Fibroblast of peridontal ligament (primary cell): ENCODE results near the gene PALLD.

Experiments used
- DNase-seq: peaks from one replicate; pipeline ENCODE4 v3.0.0-alpha.2; 2010; ENCODE audit errors: extremely low read depth

PALLD gene

DNA sequence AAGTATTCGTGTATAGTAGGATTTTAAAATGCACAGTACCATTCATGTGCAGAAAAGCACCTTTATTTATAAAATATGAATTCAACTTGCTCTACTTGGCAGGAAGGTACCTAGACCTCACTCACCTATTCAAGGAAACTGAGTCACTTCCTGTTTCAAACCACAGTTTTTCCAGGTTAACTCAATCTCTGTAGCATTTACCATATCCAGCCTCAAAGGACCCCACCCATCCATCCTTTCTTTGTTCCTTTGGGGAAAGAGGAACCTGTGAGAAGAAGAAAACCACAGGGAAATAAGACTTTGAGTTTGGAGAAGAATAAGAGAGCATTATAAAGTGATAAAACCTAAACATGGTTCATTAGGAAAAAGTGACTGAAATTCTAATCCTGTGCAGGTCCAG is 262.5 kb downstream of the PALLD start:
- no peak for DNase-seq

DNA sequence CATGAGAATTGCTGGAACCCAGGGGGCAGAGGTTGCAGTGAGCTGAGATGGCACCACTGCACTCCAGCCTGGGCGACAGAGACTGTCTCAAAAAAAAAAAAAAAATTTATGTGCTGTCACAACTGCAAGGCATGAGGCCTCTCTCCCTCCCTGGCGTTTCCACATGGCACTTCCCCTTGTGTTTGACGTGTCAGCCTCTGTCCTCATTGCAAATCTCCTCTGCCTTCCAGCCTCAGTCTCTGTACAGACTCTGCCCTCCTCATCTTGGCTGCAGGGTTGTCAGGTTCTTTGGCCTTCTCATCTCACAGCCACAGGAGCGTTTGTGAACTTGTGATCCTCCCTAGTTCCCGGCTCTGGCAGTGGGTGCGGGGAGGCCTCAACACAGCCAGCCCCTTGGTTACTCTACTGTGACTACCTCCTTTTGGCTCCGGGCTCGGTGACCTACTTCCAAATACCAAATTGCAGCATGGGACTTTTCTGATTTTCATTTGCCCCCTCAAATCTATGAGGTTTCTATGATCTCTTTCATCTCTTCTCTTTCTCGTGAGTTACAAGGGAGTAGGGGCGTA is 263.2 kb downstream of the PALLD start:
- no peak for DNase-seq

DNA sequence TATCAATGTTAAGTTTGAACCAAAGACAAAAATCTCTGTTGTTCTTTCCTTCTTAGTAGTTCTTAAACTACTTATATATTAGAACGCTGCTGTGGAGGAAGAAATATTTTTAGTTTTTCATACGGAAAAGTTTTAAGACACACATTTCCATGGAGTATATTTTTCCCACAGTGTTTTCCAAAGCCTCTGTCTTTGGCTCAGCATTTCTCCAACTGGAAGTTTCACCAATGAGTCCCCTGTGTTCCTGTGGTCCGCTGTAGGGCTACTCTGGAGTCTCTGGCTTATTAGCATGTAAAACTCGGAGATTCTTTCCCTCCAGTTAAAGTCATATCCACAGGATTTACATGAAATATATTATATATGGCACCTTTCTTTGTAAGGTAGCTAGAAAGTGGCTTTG is 264.2 kb downstream of the PALLD start:
- no peak for DNase-seq

DNA sequence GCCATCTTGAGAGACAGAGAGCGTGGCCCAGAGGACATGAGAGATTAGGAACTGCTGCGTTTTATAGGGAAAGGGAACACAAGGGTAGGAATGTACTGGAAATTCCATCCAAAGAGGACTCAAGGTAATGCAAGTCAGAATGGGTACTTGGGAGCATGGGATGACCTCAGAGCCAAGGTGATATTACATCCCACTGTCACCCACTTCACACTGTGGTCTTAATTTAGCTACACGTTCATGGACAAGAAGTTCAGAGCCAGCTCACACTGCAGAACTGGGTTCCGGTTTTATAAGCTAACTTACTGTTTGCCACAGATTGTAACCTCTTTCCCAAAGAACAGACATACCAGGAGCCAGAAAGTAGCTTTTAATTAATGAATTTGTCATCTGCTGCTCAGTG is 268.5 kb downstream of the PALLD start:
- no peak for DNase-seq

DNA sequence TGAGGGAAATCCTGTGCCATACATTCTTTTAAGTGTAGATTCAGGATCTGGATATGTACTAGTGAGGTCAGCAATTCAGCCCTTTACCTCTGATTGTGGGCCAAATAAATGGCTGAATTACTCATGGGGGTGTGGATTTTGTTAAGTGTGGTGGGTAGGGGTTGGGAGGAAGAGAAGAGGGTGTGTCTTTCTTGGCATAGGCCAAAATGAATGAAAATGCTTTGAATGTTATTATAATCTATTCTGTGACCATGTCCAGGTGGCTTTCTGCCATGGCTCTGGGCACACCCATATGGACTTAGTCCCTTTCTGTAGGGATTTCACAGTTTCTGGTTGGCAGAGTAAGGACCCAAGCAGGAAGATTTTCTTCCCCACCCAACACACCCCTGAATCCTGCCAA is 268.9 kb downstream of the PALLD start:
- peak; percentile 74 for DNase-seq

DNA sequence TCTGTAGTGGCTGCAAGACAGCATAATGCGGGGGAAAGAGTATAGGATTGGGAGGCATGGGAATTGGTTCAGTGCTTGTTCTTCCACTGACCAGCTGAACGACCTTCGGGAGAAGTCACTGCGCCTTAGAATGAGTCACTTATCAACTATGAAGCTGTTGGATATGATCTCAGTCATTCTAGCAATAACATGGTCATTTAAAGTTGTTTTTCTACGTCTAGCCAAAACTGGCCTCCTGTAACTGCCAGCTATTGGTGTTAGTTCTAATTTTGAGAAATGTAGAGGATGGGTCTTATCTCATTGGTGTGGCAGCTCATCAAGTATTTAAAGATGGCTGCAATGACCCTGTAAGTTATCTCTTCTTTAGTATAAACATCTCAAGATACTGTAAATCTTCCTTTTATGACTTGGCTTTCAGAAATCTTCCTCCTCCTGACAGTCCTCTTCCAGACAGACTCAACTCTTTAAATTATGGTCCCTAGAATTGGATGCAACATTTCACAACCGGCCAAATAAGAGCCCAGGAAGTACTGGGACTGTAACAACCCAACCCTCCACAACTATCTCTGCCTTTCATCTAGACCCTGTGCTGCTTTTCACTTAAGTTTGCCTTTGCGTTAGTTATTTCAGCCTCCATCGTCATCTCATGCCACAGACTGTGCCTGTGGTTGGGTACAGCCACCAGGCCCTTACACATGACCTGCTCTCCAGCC is 269.9 kb downstream of the PALLD start:
- peak; percentile 68 for DNase-seq

DNA sequence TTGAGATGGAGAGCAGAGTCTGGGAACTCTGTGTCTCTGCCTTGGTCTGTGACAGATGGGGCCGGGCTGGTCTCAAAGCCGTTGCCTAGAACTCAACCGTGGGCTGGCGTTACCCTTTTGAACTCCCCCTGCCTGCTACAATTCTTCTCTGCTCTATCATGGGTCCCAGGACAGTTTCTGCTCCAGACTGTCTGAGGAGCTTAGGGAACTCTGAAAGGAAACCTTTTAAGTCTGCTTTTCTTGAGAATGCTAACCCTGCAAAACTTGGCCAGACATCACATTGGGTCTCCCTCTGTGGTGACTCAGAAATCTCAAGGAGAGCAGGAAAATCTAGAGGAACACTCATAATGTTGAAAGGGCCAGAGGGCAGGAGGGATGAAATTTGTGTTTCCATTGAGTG is 272.6 kb downstream of the PALLD start:
- DNase-seq, result peak; percentile 74

DNA sequence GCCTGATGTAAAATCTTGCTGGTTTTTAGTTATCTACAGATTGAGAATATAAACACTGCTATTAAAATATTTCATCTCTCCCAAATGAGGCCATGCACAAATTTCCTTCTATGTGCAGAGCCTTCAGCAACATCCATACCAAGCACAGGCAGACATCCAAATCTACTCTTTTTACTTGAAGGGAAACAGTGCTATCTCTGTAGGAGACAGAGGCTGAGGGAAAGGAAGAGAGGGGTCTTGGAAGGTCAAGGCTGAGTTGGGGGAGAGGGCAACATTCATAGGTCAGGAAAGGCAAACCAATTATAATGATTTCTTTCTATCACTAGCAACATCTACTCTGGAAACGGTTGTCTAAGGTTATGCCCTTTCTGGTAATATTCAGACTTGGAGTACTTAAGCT is 273.0 kb downstream of the PALLD start:
- no peak for DNase-seq

DNA sequence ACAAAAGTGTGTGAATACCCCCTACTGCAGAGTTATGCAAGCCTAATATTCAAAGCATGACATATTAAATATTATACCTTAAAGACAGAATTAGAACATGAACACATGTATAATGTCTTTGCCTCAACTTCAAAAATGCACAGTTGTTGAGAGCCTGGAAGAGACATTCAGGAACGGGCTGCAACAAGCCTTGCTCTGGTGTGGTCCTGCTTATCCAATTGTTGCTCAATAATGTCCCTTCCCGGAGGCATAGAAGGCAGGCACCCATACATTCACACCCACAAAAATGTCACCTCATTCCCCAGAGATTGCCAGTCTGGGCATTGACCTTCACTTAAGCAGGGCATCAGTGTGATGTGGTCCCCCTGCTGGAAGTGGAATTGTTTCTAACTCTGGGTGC is 274.4 kb downstream of the PALLD start:
- DNase-seq, result no peak

DNA sequence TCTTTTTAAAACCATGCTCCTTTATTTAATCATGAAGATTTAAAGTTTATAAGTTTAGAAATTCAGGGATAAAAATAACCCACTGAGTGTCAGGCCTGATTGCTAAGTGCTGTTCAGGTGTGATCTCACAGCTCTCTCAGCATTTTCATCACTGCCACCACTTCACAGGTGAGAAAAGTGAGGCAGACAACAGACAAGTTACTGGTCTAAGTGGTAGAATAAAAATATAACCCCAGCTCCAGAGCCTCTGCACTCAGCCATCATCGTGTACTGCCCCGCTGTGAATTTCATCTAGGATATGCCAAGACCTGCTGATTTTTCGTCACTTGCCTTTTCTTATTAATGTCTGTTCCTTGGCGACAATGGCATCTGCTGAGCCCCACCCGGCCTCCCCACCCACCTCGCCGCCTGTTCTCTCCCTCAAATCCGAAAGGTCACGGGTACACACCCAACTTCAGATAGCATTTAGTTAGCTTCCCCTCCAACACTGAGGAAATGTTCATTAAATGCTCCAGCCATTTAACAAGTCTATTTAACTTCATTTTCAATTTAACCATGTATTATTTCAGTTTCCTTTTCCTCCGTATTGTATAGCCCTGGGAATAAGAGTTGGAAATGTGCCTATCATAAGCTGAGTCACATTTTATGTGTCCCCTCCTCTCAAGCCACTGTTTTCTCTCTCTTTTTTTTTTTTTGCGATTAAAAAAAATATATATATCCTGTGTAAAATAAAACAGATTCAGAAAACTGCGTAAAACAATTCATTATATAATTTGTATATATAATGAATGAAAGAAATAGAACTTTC is 276.7 kb downstream of the PALLD start:
- DNase-seq, result no peak

DNA sequence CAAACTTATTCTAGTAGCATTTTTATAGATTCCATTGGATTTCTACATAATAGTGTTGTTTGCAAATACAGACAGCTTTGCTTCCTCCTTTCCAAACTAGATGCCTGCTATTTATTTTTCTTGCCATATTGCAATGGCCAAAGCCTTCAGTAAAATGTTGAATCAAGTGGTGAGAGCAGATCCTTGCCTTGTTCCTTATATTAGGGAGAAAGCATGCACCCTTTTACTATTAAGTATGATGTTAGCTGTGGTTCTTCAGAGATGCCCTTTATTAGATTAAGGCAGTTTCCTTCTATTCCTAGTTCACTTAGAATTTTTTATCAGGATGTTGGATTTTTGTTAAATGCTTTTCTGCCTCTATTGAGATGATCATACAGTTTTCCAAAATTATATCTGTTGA is 279.5 kb downstream of the PALLD start:
- DNase-seq, result no peak

DNA sequence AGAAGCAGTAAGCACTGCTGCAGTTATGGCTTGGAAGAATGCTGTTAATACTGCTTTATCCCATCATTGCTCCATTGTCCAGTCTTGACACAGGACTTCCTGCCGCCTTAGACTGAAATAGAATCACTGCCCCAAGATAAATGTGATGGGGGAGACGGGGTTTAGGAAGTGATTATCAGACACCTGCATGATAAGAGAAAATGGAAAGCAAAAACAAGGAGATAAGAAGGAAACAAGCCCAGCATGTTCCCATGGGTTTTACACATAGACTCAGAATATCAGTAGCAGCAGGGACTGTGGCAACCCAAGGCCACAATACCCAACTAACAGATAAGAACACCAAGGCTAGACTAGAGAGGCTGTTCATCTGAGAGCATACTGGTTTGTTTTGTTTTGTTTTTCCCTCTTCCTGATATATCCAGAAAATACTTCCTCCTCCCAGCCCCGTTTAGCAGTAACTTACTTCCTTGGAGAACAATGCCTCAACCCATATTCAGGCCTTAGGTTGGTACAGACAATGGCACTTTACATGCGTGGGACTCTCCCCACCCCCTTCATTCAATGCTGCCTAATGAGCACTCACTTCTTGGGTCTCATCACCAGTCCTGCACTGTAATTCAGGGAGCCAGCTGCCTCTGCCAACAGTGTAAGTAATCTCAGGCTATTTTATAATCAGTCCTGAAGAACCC is 280.6 kb downstream of the PALLD start:
- DNase-seq, result no peak

DNA sequence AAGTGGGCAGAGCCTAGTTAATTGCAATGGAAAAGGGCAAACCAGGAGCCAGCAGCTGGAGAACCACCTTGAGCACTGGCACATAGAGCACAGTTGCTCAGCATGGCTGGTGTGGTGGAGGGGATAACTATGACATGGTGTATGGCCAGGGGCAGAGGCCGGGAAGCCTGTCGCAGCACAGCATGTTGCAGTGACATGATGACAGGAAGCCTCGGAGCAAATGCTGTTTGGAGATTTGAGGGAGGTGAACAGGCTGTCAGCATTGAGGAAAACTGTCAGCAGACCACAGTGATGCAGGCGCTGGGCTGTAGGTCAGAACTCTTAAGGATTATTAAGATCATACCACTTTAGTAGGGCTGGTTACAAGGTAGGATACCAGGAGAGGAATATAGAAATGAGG is 284.5 kb downstream of the PALLD start:
- DNase-seq, result no peak

DNA sequence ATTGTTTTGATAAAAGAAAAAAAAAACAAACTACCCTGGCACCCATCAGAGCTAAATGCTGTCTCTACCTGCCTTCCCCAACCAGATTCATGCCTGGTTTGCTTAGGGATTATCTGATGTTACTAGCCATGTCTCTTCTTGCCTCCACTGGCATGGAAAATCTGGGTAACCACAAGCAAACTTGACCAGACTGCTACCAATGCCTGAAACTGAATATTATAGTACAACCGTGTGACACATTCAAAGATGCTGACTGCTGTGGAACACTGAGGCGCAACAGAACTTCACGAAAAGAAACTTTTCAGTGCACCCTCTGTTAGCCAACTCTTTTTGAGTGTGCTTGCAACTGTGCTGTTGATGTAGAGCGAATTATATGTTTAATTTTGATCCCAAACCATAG is 285.1 kb downstream of the PALLD start:
- no peak for DNase-seq

DNA sequence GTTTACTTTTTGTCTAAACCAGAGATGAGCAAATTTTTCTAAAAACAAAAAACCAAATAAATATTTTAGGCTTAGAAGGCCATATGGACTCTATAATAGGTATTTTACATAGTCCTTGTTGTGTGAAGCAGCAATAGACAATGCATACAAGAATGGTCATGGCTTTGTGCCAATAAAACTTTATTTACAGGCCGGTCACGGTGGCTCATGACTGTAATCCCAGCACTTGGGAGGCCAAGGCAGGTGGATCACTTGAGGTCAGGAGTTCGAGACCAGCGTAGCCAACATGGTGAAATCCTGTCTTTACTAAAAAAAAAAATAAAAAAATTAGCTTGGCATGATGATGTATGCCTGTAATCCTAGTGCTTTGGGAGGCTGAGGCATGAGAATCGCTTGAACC is 285.6 kb downstream of the PALLD start:
- DNase-seq, result no peak

DNA sequence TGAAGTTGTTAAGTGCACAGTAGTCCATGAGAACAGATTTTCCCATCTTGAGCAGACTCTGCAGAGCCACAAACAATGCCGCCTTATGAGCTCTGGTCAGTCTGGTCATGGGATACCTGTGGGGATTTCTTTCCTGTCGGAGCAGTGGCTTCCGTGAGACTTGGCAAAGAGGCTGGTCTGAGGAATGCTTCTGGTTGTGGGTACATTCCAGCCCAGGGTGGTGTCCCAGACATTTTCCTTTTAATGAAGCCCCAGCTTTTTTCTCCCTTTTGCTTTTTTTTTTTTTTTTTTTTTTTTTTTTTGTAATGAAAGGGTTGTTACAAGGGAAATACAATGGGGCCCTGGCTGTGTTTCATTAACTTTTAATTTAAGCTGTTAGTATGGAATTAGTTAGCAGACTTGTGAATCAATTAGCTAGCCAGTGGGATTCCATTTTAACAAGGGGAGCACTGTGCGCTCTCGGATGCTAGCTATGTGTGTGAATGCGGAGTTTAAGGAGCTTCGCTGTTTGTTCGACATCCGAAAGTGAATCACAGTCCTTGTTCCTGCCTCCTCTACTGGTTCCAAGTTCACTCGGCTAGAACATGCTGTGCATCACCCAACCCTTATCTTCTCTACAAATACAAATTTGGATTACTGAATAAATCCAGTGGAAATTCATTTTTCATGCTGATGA is 288.1 kb downstream of the PALLD start:
- no peak for DNase-seq

DNA sequence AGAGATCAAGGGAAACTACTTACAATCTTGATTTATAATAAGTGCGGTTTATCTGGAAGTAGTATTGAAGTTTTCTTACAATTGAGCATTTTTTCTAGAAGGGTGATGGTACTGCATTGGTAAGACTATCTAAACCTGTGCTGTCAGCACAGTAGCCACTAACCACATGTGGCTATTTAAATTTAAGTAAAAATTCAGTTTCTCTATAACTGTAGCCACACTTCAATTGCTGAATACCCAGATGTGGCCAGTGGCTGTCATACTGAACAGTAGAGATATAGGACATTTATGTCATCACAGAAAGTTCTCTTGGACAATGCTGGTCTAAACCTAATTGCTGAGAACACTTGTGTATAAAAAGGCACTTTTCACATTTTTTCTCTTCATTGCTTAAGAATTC is 290.5 kb downstream of the PALLD start:
- no peak for DNase-seq

DNA sequence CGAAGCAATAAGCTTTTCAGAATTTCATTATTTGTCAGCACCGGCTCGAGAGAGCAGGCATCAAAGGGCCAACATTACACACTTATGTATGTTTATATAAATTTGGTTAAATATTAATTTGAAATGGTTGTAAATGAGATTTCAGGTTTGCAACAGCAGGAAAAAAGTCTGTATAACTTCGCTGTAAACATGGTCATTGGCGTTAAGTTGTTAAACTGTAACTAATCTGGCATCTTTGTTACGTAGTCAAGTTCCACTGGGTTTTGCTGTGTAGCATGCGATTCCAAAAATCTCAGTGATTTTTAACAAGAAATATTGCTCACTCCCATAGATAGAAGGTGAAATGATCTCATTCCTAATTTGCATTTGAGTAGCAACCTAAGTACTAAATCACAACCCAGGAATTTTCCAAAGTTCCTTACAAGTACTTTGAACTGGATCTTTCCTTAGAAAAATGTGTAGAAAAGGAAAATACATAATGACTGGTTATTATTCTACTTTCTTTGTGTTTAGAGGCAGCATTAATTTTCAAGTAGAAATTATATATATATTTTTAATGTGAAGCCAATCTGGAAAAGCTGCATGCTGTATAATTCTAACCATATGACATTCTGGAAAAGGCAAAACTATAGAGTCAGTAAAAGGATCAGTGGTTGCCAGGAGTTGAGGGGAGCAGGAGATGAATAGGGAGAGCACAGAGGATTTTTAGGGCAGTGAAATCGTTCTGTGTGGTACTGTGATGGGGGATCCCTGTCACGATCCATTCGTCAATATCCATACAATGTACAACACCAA is 291.1 kb downstream of the PALLD start:
- no peak for DNase-seq

DNA sequence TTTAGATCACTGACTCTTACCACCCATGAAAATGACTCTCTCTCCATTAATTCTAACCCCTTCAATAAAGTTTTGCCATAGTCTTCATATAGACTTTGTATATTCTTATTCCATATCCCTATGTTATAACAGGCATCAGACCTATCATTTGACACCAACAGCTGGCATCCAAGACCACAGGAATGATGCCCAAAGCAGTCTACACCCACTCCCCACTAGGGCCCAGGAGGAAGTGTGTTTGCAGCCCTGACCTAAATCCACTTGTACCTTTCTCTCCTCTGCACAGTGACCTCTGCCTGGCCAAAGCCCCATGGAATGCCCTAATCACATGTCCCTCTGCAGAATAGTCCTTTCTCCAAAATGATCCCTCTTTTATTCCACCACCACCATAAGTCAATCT is 294.0 kb downstream of the PALLD start:
- DNase-seq, result no peak

DNA sequence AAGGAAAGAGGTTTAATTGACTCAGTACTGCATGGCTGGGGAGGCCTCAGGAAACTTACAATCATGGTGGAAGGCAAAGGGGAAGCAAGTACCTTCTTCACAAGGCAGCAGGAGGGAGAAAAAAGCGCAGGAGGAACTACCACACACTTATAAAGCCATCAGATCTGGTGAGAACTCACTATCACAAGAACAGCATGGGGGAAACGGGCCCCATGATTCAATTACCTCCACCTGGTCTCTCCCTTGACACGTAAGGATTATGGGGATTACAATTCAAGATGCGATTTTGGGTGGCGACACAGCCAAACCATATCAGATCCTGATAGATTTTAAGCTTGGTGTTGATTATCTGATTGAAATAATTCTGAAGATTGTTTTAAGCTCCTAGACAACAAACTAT is 294.5 kb downstream of the PALLD start:
- no peak for DNase-seq

DNA sequence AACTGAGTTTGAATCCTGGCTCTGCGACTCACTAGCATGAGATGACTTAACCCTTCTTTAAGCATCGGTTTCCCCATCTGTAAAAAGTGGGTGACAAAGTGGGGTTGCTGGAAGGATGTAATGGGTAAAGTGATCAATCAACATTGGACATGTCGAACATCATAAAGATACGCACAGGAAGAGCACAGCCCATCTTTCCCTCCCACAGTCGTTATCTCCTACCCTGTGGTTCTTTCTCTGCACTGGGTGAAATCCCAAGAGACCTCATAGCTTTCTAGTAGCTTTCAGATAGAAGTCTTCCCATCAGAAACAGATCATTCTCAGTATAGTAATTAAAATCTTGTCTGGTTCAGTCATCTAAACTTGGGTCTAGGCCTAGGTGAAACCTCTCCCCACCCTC is 296.7 kb downstream of the PALLD start:
- no peak for DNase-seq
